Hypothalamus (tissue), 51 donors: ENCODE data around the gene NXN.
A peak's percentile ranks its signal among the peaks of the same experiment; 100 is the strongest.

Experiments used
- DNase-seq, 51 donors: peaks; one replicate each; lab custom pipeline; 2025; lab: John Stamatoyannopoulos, UW

NXN gene

DNA sequence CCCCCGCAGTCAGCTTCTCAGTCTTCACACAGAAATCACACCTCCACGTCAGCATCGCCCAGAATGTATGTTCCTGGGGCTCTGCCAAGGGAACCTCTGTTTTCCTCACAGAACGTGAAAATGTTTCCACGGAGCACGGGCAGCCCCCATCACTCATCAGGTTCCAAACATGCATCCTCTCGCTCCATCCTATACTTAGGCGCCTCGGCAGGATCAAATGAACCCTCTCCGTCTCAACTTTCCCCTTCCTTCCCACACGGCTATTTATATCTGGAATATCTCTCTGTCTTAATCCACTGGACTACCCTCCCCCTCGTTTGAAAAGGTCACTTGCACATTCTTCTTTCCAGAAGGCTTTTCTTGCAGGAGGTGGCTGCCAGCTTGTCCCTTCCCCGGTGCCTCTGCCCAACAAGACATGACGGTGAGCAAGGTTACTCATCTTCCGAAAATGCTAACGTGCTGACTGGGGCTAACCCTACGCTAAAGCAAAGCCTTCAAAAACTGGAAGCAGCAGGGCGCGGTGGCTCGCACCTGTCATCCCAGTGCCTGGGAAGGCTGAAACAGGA lies 21.6 kb downstream of the NXN start:
- DNase-seq = no peak

DNA sequence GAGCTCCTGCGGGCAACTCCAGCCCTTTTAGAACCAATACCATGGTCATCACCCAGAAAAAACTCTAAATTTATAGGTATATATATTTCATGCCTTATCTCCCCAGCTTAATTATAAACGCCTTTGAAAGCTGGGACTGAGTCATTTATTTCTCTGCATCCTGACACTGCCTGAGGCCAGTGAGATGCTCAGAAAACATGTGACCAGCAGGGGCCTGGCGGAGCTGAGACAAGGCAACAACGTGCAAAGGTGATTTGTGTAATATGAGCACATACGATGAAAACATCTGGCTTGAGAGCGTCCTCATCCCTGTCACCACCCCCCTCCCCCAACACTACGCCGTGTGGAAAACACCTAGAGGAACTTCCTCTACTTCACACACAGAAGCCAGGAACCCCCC lies 22.7 kb downstream of the NXN start:
- no peak for DNase-seq

DNA sequence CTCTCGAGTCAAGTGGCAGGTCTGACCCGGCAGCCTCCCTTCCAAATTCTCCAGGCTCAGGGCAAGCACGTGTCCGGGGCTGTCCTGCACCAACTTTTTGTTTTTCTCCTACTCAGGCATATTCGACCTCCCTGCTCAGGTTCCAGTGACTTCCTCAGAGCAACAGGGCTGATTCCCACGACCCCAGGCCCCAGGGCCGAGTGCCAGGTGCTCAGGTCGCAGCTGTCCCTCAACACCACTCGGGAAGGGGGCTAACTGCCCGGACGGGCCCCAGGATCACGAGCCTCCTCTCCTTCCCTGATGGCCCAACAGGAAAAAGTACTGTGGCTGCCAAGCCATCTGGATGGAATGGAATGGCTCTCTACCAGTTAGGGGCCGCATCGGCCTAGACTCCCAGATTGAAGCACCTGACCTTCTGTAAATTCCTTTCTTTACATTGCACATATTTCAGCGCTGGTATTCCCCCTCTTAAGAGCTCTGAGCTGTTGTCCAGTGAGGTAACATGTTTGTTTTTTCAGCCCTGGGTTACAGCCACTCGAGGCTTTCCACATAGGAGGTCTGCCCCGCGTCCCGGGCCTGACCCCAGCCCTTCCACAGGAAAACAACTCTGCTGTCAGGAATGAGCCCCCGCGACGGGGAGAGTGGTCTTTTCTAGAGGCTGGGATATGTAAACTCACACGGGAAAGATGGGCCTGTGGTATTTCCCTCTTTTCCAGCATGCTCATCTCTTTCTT lies 25.0 kb downstream of the NXN start:
- DNase-seq = no peak

DNA sequence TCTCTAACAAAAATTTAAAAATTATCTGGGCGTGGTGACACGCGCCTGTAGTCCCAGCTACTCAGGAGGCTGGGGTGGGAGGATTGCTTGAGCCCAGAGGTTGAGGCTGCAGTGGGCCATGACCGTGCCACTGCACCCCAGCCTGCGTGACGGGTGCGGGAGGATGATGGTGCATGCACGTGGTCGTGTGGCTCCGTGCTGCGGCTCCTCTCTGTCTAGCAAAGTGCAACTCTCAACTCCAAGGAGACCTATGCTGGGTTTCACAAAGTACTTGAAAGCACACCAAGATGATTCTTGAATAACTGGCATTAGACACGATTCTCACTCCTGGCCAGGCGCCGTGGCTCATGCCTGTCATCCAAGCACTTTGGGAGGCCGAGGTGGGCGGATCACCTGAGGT lies 25.8 kb downstream of the NXN start:
- no peak for DNase-seq

DNA sequence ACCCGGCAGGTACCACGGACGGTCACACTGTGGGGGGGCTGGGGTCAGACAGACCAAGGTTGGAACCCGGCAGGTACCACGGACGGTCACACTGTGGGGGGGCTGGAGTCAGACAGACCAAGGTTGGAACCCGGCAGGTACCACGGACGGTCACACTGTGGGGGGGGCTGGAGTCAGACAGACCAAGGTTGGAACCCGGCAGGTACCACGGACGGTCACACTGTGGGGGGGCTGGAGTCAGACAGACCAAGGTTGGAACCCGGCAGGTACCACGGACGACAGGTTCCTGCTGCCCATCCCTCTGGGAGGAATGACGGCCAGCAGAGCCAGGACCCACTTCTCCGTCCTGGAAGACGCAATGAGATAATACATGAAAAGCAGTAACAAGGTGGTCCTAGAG lies 27.0 kb downstream of the NXN start:
- peak in 2 of 51 donors; percentile 14 for DNase-seq

DNA sequence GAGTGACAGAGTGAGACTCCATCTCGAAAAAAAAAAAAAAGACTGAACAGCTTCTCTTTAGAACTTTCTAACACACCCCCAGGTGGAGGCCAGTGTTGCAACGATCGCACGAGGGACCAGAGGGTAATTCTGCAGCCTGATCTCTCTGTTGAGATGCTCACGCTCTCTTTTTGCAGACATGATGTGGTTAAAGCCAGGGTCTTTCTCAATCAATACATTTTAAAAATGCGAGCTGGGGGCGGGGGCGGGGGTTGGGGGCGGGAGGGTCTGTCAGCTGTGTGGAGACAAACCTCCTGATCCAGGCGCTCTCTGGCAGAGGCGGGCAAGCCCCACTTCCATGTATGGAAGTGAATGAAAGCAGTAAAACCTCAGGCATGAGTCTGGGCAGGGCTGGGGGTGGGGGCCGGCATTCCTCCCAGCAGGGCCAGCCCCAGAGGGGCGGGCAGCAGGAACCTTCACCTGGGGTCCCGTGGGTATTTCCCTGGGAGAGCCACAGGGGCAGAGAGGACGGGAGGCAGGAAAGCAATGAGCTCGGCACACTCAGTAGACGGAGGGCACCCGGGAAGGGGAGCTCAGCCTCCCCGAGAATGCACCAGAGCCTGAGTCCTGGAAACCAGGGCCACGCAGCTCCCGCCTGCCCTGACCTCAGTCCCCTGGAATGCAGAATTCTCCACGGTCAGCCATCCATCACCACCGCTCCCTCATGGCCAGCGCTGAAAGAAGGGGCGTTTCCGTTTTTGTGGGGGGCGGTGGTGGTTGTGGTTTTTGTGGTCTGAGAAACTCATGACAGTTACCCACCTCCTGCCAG lies 28.0 kb downstream of the NXN start:
- DNase-seq = no peak

DNA sequence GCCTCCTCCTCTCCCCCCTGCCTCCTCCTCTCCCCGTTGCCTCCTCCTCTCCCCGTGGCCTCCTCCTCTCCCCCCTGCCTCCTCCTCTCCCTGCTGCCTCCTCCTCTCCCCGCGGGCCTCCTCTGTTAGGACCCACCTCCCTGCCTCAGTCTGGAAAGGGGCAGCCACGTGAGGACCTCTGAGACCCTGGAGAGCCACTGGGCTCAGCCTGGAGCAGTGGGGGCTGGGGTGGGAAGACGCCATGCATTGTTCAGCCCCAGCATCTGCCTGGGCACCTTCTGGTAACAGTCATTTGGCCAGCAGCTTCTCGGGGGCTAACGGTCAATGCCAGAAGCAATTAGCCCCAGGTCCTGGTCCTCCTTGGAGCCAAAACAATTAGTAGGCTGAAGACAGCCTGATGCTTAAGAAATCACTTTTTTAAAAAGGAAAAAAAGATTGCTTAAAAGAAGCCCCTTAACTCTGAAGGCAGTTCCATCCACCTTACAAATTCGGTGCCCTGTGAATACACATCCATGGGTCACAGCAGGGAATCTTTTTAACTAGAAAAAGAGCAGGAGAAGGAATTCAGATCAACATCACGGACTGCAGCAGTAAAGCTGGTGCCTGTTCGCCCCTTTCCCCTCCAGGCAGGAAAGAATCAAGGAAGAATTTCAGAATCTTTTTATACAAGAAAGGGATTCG lies 29.8 kb downstream of the NXN start:
- no peak for DNase-seq

DNA sequence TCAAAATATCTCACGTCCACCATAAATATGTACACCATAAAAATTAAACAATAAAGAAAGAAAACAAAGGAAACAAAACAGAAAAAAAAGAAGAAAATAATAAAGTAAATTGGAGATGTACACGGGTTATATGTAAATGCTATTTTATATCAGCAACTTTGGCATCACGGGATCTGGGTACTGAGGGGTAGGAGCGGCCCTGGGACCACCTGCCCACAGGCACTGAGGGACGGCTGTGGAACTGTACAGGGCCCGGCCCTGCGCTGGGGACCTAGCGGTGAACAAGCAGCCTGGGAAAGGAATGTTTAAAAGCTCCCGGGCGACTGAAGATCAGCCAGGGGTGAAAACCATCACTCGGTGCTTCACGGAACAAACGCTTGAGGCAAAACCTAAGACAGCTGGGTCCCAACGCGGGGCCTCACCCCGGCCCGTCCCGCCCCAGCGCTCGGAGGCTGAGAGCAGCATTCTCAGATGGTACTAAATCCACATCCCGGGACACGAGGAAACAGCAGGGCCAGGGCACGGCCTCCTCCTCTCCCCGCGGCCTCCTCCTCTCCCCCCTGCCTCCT lies 31.2 kb downstream of the NXN start:
- no peak for DNase-seq

DNA sequence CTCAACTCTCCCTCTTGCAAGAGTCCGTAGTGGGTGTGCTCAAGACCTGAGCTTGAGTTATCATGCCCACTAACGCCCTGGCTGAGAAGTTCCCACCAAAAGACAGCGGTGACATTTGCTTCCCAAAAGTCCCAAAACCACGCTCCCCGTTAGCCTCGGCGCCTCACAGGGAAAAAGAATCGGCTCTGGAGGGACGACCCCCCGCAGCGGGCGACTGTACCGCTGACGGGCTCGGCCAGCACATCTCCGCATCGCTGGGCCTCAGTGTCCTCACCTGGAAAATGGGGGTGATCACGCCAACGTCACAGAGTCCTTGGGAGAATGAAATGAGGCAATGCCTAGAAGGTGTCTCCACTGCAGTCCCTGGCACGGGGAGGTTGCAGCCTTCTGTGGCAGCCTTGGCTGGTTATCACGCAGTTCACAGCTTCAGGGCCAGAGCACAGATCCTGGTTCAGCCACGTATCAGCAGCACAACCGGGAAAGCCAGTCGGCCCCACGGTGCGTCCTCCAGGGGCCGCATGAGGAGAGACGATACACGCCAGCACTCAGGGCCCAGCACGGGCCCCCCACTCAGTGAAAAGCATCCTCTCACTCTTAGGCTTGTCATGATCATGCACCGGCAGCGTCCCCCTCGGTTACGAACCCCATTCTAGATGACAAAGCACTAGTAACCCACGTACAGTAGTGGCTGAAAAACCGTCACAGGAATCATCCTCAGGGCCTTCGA lies 32.9 kb downstream of the NXN start:
- no peak for DNase-seq

DNA sequence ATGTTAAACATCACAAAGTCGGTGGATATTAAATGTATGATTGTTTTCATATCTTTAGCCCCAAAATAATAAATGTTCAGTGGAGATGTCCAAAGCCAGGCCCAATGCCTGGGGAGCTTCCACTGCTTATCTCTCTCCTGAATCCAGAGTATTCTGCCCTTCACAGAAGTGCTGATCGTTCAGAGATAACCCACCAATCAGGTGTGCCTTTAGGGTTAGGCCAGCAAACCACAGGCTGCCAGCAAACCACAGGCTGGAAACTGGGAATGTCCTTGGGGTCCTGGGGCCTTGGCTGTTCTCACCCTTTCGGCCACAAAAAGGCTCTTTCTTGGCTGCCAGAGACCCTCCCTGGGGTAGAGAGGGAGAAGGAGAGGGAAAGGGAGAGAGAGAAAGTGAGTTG lies 33.9 kb downstream of the NXN start:
- no peak for DNase-seq

DNA sequence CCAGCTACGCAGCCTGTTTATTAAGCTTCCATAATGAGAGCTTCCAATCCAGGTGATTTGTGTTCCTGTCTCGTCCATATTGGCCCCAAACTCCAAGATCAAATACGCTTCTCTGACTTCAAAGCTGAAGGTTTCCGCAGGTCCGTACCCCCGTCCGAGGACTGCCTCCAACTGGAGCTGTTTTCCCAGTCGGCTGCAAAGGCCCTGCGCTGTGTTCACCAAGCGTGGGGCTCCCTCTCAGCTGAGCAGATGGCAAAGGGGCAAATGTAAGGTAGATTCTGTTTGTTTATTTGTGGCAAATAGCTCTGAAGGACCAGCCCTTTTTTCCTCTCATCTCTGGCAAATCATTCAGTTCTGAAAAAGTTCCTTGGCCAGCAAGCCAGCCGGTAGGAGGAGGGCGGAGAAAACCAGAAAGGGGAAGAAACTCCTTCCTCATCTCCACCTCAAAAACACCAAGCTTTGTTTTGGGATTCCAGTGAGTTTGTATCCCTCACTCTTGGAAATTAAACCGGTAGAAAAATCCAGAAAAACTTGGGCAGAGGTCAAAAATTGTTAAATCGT lies 35.2 kb downstream of the NXN start:
- peak in 1 of 51 donors; percentile 2 for DNase-seq

DNA sequence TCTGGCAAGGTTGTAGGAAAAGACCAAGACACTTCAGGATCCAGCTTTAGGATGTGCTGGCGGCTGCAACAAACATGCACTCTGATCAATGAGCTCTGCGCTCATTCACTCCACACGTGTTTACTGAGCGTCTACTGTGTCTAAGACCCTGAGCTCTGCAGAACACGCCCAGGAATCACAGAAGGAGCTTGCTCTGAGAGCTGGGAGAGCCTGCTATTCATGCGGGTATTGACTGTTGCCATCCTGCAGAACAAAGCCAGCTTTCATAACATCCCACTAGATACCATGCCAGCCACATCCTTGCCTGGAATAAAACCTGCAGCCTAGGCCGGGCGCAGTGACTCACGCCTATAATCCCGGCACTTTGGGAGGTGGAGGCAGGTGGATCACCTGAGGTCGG lies 44.1 kb downstream of the NXN start:
- peak in 5 of 51 donors; percentile 11 to 39 (median 17) for DNase-seq

DNA sequence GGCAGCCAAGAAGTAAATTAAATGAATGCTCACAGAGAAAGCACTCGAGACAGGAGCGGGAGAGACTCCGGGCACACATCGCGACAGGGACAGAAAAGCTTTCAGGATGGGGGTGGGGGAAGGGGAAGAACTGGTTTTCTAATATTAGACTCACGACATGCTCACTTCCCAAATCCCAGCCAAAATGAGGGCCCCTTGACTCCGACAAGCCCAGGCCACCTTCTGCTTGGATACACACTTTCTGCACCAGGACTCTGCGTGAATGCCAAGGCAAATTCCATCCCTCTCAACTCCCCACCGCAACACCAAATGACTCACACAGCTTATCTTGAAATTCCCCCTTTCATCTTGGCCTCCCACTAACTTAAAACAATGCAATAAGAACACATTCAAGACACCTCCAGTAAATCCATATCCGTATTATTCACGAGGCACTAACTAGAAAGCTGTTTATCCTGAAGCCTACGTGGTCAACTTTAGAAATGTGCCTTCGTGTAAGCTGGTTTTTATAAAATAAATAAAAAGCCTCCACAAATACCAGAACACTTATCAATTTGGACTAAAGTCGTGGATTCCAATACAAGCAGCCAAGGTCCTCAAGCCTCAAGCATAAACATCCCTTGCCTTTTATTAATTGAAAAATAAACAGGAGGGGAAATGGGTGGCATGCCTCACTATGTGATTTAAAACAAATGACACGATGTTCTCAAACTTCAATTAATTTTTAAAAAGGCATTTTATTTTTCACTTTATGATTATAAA lies 46.1 kb downstream of the NXN start:
- DNase-seq = no peak

DNA sequence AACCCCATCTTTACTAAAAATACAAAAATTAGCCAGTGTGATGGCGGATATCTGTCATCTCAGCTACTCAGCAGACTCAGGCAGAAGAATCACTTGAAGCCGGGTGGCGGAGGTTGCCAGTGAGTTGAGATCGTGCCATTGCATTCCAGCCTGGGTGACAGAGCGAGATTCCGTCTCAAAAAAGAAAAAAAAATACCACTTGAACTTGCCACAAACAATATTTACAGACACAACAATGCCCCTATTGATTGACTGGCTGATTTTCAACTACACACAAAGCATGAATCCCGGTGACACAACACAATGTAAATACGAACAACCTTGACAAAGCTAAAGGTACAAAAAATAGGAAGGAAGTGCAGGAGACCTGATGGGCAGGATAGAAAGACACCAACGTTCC lies 49.3 kb downstream of the NXN start:
- no peak for DNase-seq

DNA sequence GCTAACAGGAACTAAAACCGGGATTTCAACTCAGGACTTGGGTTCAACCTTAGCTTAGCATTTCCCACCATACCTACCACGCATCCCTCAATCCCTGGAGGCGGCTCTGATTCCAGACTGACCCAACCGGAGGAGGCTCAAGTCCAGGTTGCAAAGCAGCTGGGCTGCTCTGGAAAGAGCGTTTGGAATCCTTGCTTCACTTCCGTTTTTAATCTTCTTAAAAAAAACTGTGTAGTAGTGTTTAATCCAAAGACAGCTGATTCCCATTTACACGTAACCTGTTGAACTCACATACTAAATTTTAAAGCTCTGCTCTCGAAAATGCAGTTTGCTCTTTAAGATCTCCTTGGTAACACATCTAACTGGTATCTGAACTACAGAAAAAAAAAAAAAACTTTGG lies 50.0 kb downstream of the NXN start:
- DNase-seq = no peak

DNA sequence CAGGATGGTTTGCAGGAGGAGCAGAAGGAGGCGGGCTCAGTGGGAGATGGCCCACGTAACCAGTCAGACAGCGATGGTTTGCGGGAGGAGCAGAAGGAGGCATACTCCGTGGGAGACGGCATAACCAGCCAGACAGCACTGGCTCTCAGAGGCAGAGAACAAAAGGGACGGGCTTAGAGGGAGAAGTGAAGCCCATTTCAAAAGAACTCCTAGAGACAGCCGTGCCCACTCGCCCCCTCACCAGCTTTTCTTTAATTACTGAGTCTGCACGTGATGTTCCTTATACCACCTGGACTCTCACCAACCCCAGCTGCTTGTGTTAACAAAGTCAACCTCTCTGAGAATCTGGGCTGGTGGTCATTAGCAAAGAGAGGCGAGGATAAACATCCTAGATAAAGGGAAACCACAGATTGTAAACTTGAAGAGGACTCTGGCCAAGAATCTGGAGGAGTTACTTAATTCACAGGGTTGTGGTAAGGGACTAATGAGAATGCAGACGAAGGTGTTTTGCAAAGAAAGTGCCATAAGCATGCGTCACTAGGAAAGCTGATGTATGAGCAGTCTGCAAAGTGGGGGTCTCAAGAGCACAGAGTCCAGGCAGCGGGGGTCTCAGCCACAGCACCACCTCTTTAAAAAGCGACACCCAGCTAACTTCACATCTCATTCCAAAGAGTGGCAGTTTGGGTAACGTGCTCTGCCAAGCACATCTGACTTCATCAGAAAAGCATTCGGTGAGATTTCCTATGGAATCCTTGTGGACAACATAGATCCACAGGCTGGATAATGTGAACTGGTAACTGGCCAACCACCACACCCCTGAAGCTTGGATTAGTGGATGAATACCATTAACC lies 51.7 kb downstream of the NXN start:
- DNase-seq = peak in 1 of 51 donors; percentile 9

DNA sequence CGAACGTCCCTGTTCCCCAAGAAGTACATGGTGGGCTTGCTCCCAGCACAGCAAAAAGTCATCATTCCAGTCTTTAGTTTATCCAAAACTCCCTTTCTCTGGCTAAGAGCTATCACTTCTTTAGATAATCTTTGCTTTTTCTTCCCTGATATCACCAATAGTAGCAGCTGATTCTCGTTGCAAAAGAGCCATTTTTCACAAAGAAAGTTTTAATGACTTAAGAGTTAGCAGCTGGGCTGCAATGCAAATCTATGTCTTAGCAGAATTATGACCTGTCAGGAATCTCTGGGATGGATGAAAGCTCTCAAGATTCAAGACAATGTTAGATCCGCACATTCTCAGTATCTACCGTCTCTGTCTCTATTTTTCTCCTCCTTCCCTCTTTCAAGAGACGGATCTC lies 53.8 kb downstream of the NXN start:
- DNase-seq = no peak
